Panc1 (cell line): Measurements from ENCODE around the gene ZDHHC11. TPM values are rescaled to one million over a fixed set of nuclear protein-coding genes. Genes with fewer than 3 reads are reported as not detected.

ENCODE experiments used
- ATAC-seq: fragments of 200-7000 bp; cut with Tn5 transposase; 2 replicates; pipeline ENCODE4 v1.9.1; 2020; ENCODE audit warnings: mild to moderate bottlenecking, moderate library complexity
- BruUV-seq: library from RNA; stranded (reverse); fragments of 400-500 nt; replicated peaks from 2 replicates; lab custom pipeline; 2021; lab: Mats Ljungman, UMichigan
- CTCF ChIA-PET: fragments of 300-600 bp; sonication (Branson Sonifier 250); formaldehyde crosslinking; loops from one replicate; lab custom pipeline; 2022; ENCODE audit warnings: antibody characterized with exemption; lab: Charles Lee
- POLR2A ChIA-PET: fragments of 300-600 bp; sonication (Branson Sonifier 250); formaldehyde crosslinking; loops from one replicate; lab custom pipeline; 2022; ENCODE audit warnings: antibody characterized with exemption; lab: Charles Lee
- DNase-seq: peaks from one replicate; pipeline ENCODE4 v3.0.0-alpha.2; 2010; ENCODE audit warnings: low read depth, low spot score
- H3K27ac ChIP-seq: 2 replicates; pipeline ENCODE4 v1.5.1; 2011; ENCODE audit warnings: mild to moderate bottlenecking, low read length, inconsistent platforms
- H3K27me3 ChIP-seq: fragments of 200-500 bp; sonication (Bioruptor generic); 2 replicates; pipeline ENCODE4 v1.6.0; 2014; ENCODE audit warnings: low read length, inconsistent platforms; ENCODE audit not compliant: control insufficient read depth, insufficient read depth
- H3K36me3 ChIP-seq: fragments of 200-500 bp; sonication (Bioruptor generic); 2 replicates; pipeline ENCODE4 v1.5.1; 2014; ENCODE audit warnings: inconsistent platforms, mild to moderate bottlenecking, low read length, moderate library complexity; ENCODE audit not compliant: control insufficient read depth, insufficient read depth
- H3K4me1 ChIP-seq: 2 replicates; pipeline ENCODE4 v1.5.1; 2011; ENCODE audit warnings: inconsistent platforms, mild to moderate bottlenecking, low read length, moderate library complexity; ENCODE audit not compliant: control insufficient read depth, insufficient read depth
- H3K4me3 ChIP-seq, 2 experiments: 2 replicates each; pipeline ENCODE4 v1.5.1; 2011 to 2012; ENCODE audit warnings: low read depth in 2 of 2, low read length in 2 of 2, mild to moderate bottlenecking in 2 of 2, inconsistent platforms in 1 of 2, moderate library complexity in 1 of 2
- H3K9me3 ChIP-seq: fragments of 200-500 bp; sonication (Bioruptor generic); 2 replicates; pipeline ENCODE4 v1.5.1; 2014; ENCODE audit warnings: low read depth, mild to moderate bottlenecking, inconsistent platforms, low read length, moderate library complexity; ENCODE audit not compliant: control insufficient read depth, insufficient read depth
- CTCF ChIP-seq: fragments of 450-650 bp; IDR thresholded peaks from 2 replicates; pipeline ENCODE4 v1.5.1; 2017; ENCODE audit warnings: mild to moderate bottlenecking
- POLR2AphosphoS5 ChIP-seq: IDR thresholded peaks from 2 replicates; pipeline ENCODE4 v1.6.1; 2012; ENCODE audit warnings: mild to moderate bottlenecking, low read depth, low read length, moderate library complexity
- REST ChIP-seq, 2 experiments: IDR thresholded peaks; 2 replicates each; pipeline ENCODE4 v1.6.1; 2011 to 2012; ENCODE audit warnings: low read depth in 2 of 2, control low read depth in 1 of 2, low read length in 1 of 2, mild to moderate bottlenecking in 1 of 2, moderate library complexity in 1 of 2; ENCODE audit not compliant: insufficient read depth in 1 of 2
- in situ Hi-C: cut with HindIII; loops from 2 replicates; pipeline ENCODE4 v1.10.0; 2016; ENCODE audit warnings: low sequenced_read_pairs, low pct_unique_long_range_greater_than_20kb
- intact Hi-C: fragments of 100-400 bp; cut with micrococcal nuclease; formaldehyde crosslinking; loops from one replicate; pipeline ENCODE4 v1.10.0; 2022; ENCODE audit not compliant: unreplicated experiment
- total RNA-seq: library from RNA; stranded (reverse); gene quantifications from one replicate; pipeline ENCODE4 v1.2.1, GENCODE V29; 2021; ENCODE audit not compliant: unreplicated experiment

Gene ZDHHC11
- total RNA-seq, 1 experiment from 2014 or later: 3.0 TPM

GRCh38 chr5:863244-863805, 12.5 kb upstream of the ZDHHC11 start:
- CTCF ChIA-PET: no interaction called here
- in situ Hi-C loops: no loop called here
- POLR2A ChIA-PET: interaction anchor here (0.7 kb wide), 1 partner anchor 254 kb away, joined by 4 read pairs; no protein-coding TSS in a partner anchor
- ATAC-seq (no peak), DNase-seq (no peak)
- intact Hi-C loops: no loop called here
- no TSS peak for BruUV-seq
- Histone ChIP-seq H3K27me3 (no peaks in the 10 kb centered on the region), H3K27ac (no peak overlapping the region), H3K36me3 (peaks cover 6% of the 10 kb centered on the region), H3K4me3 (no peak overlapping the region), H3K9me3 (no peaks in the 10 kb centered on the region), H3K4me1 (no peaks in the 10 kb centered on the region)
- no peak for TF ChIP-seq CTCF
- TF ChIP-seq POLR2AphosphoS5: no peak; the same call in 1 of the 2 replicates

GRCh38 chr5:862367-863243, 11.8 kb upstream of the ZDHHC11 start:
- peak; percentile 14; the same call in 1 of the 2 replicates for ATAC-seq
- Histone ChIP-seq H3K9me3 (no peaks in the 10 kb centered on the region), H3K27me3 (no peaks in the 10 kb centered on the region), H3K36me3 (peaks cover 5% of the 10 kb centered on the region; the same call in 1 of the 2 replicates), H3K27ac (no peak overlapping the region), H3K4me1 (no peaks in the 10 kb centered on the region), H3K4me3 (no peak overlapping the region)
- intact Hi-C loops: no loop called here
- TF ChIP-seq POLR2AphosphoS5 (no peak; the same call in 1 of the 2 replicates), REST (IDR thresholded peaks at IDR 0.05; ENCODE audit: insufficient read depth in 1 of 2, low read depth in 2 of 2, low read length in 1 of 2) (0 out of 4 replicates have a peak, but pooled peaks of 1 of the 2 experiments have one; percentile 27)
- ChIA-PET CTCF (no interaction called here), POLR2A (no interaction called here)
- BruUV-seq: no TSS peak
- in situ Hi-C loops: no loop called here
- DNase-seq: no peak
